ENCODE results near the gene TGFBR3. TPM values are rescaled to one million over a fixed set of nuclear protein-coding genes. Genes with fewer than 3 reads are reported as not detected.

Gene TGFBR3
- polyA plus RNA-seq, 1 experiment: 8.2 TPM

GRCh38 chr1:91736715-91737615 is 149.0 kb downstream of the TGFBR3 start:
- CTCF ChIA-PET: interaction anchor here (0.8 to 1.8 kb wide), 11 partner anchors 8 to 224 kb away, joined by 3 to 7 read pairs (median 3); no protein-coding TSS in a partner anchor
- no peaks in the 10 kb centered on the region for H3K36me3 ChIP-seq (ENCODE audit: control insufficient read depth, insufficient read depth, low read length)
- H3K27me3 ChIP-seq (ENCODE audit: control insufficient read depth, insufficient read depth, low read length): no peaks in the 10 kb centered on the region
- TF ChIP-seq, protein P1, sequence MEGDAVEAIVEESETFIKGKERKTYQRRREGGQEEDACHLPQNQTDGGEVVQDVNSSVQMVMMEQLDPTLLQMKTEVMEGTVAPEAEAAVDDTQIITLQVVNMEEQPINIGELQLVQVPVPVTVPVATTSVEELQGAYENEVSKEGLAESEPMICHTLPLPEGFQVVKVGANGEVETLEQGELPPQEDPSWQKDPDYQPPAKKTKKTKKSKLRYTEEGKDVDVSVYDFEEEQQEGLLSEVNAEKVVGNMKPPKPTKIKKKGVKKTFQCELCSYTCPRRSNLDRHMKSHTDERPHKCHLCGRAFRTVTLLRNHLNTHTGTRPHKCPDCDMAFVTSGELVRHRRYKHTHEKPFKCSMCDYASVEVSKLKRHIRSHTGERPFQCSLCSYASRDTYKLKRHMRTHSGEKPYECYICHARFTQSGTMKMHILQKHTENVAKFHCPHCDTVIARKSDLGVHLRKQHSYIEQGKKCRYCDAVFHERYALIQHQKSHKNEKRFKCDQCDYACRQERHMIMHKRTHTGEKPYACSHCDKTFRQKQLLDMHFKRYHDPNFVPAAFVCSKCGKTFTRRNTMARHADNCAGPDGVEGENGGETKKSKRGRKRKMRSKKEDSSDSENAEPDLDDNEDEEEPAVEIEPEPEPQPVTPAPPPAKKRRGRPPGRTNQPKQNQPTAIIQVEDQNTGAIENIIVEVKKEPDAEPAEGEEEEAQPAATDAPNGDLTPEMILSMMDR (IDR thresholded peaks at IDR 0.05; ENCODE audit: insufficient read depth, low read depth, low read length): no peak
- peak; percentile 82 for DNase-seq (ENCODE audit: low read depth)
- no peak overlapping the region for H3K4me3 ChIP-seq (ENCODE audit: low read depth, low read length)
- POLR2A ChIA-PET: interaction anchor here (1.4 kb wide), 1 partner anchor 108 kb away, joined by 4 read pairs; no protein-coding TSS in a partner anchor

DNA sequence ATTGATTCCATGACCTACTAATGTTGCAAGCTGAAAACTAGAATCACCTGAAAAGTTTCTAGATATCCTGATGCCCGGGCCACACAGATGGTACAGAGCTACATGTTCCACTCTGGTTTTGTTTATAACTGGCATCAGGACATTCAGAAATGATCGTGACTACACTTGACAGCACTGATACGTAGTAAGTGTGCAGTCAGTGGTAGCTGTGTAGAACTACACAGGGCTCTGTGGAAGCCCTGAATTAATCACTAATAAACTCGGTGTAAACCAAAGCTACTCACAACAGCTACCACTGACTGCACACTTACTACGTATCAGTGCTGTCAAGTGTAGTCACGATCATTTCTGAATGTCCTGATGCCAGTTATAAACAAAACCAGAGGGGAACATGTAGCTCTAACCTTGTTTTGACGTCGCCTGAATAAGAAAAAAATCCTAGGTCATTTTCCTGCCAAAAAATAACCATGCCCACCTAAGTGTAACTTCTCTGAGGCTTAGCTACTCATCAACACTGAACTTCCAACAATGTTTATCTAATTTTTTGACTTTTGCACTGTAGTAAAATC is 149.7 kb downstream of the TGFBR3 start:
- POLR2A ChIA-PET: interaction anchor here (1.4 kb wide), 1 partner anchor 109 kb away, joined by 4 read pairs; no protein-coding TSS in a partner anchor
- no peak overlapping the region for H3K4me3 ChIP-seq (ENCODE audit: low read depth, low read length)

DNA sequence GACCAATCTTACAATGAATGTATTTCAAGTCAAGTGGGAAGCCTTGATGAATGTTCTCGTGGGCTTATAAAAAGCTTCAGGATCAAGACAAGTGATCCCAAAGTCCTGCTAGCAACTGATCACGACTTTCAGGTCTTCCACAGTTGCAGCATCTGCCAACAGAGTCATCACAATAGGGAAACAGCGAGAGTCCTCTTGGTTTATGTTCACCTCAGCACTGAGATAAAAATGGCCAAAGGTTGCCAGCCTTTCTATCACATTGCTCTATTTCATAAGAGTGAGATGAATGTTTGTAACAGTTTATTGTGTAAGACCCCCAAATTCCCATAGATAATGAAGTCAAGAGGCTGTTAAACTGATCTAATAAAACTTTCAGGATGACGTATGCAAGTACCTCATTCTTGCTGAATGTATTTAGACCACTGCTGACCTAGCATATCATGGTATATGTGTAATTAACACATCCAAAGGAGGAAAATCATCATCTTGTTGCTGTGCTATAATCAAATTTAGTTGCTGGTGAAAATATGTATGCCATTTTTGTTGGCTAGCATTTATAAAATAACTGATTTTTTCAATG is 150.6 kb downstream of the TGFBR3 start:
- TF ChIP-seq, protein P1 (IDR thresholded peaks at IDR 0.05; ENCODE audit: insufficient read depth, low read depth, low read length): no peak
- ChIA-PET POLR2A (no interaction called here), CTCF (interaction anchor here (1.2 kb wide), 1 partner anchor 9 kb away, joined by 4 read pairs; no protein-coding TSS in a partner anchor)
- Histone ChIP-seq H3K36me3 (ENCODE audit: control insufficient read depth, insufficient read depth, low read length) (no peaks in the 10 kb centered on the region), H3K4me3 (ENCODE audit: low read depth, low read length) (no peak overlapping the region), H3K27me3 (ENCODE audit: control insufficient read depth, insufficient read depth, low read length) (no peaks in the 10 kb centered on the region)
- DNase-seq (ENCODE audit: low read depth): no peak

More for the DNA sequence above, 149.7 kb downstream of the TGFBR3 start:
- Histone ChIP-seq H3K36me3 (ENCODE audit: control insufficient read depth, insufficient read depth, low read length) (no peaks in the 10 kb centered on the region), H3K27me3 (ENCODE audit: control insufficient read depth, insufficient read depth, low read length) (no peaks in the 10 kb centered on the region)
- TF ChIP-seq, protein P1 (IDR thresholded peaks at IDR 0.05; ENCODE audit: insufficient read depth, low read depth, low read length): no peak
- CTCF ChIA-PET: interaction anchor here (0.8 to 1.8 kb wide), 9 partner anchors 9 to 224 kb away, joined by 3 to 7 read pairs (median 4); no protein-coding TSS in a partner anchor
- DNase-seq (ENCODE audit: low read depth): no peak

- TF ChIP-seq, protein P1 (IDR thresholded peaks at IDR 0.05; ENCODE audit: insufficient read depth, low read depth, low read length): no peak
- DNase-seq (ENCODE audit: low read depth): no peak
- no peaks in the 10 kb centered on the region for H3K36me3 ChIP-seq (ENCODE audit: control insufficient read depth, insufficient read depth, low read length)
- no peaks in the 10 kb centered on the region for H3K27me3 ChIP-seq (ENCODE audit: control insufficient read depth, insufficient read depth, low read length)
- POLR2A ChIA-PET: no interaction called here
- H3K4me3 ChIP-seq (ENCODE audit: low read depth, low read length): no peak overlapping the region
- CTCF ChIA-PET: no interaction called here
Measured at GRCh38 chr1:91734761-91735160, 151.2 kb downstream of the TGFBR3 start.
